GM21786 (cell line): Measurements from ENCODE around the gene CHIT1.
A peak's percentile ranks its signal among the peaks of the same experiment; 100 is the strongest.

Experiments
- ATAC-seq: cut with Tn5 transposase; IDR thresholded peaks from one replicate; pipeline ENCODE4 v1.9.1; 2021; ENCODE audit not compliant: unreplicated experiment

The CHIT1 gene

GRCh38 chr1:203229471-203230135, at the start of gene CHIT1:
TSS of gene CHIT1 (minus strand) at chr1:203229673. CDS start at chr1:203229636, 37 bp downstream.
- no peak for ATAC-seq

- ATAC-seq = no peak
Measured at GRCh38 chr1:203278885-203279406, 49.5 kb upstream of the CHIT1 start.

GRCh38 chr1:203278082-203278884, 48.8 kb upstream of the CHIT1 start:
- no peak for ATAC-seq

- ATAC-seq = no peak
Measured at GRCh38 chr1:203276916-203277545, 47.6 kb upstream of the CHIT1 start.

- ATAC-seq = no peak
Measured at GRCh38 chr1:203276408-203276807, 46.9 kb upstream of the CHIT1 start.

- ATAC-seq = no peak
Measured at GRCh38 chr1:203275656-203276272, 46.3 kb upstream of the CHIT1 start.

- ATAC-seq = no peak
Measured at GRCh38 chr1:203274603-203275381, 45.3 kb upstream of the CHIT1 start.

- ATAC-seq = no peak
Measured at GRCh38 chr1:203273869-203274602, 44.6 kb upstream of the CHIT1 start.

GRCh38 chr1:203273206-203273868, 43.9 kb upstream of the CHIT1 start:
- peak; percentile 40 for ATAC-seq

- ATAC-seq = no peak
Measured at GRCh38 chr1:203272633-203273205, 43.2 kb upstream of the CHIT1 start.

GRCh38 chr1:203271962-203272632, 42.6 kb upstream of the CHIT1 start:
- ATAC-seq = no peak

GRCh38 chr1:203271018-203271743, 41.7 kb upstream of the CHIT1 start:
- ATAC-seq = no peak

- no peak for ATAC-seq
Measured at GRCh38 chr1:203270448-203270847, 41.0 kb upstream of the CHIT1 start.

- no peak for ATAC-seq
Measured at GRCh38 chr1:203269654-203270020, 40.2 kb upstream of the CHIT1 start.

- no peak for ATAC-seq
Measured at GRCh38 chr1:203268901-203269653, 39.6 kb upstream of the CHIT1 start.

GRCh38 chr1:203267912-203268311, 38.4 kb upstream of the CHIT1 start:
- ATAC-seq = no peak

- ATAC-seq = peak; percentile 64
Measured at GRCh38 chr1:203267347-203267846, 37.9 kb upstream of the CHIT1 start.
